HEK293 (cell line): Measurements from ENCODE around the gene CLTCL1.

ENCODE experiments used
- BCL11A ChIP-seq: fragments of 450-650 bp; formaldehyde crosslinking; IDR thresholded peaks from 2 replicates; pipeline ENCODE4 v1.5.1; 2016; ENCODE audit warnings: low read depth, missing biosample characterization, missing genetic modification characterization
- BCL11B ChIP-seq: fragments of 450-650 bp; formaldehyde crosslinking; IDR thresholded peaks from 2 replicates; pipeline ENCODE4 v1.5.1; 2016; ENCODE audit warnings: low read depth, missing biosample characterization, missing genetic modification characterization
- BCL6B ChIP-seq: fragments of 450-650 bp; formaldehyde crosslinking; IDR thresholded peaks from 2 replicates; pipeline ENCODE4 v1.5.1; 2017; ENCODE audit warnings: missing biosample characterization, missing genetic modification characterization
- FEZF1 ChIP-seq: fragments of 450-650 bp; formaldehyde crosslinking; IDR thresholded peaks from 2 replicates; pipeline ENCODE4 v1.5.1; 2016; ENCODE audit warnings: missing biosample characterization, missing genetic modification characterization
- GLIS1 ChIP-seq: fragments of 450-650 bp; formaldehyde crosslinking; IDR thresholded peaks from 2 replicates; pipeline ENCODE4 v1.5.1; 2016; ENCODE audit warnings: missing biosample characterization, missing genetic modification characterization
- GLIS2 ChIP-seq: fragments of 450-650 bp; formaldehyde crosslinking; IDR thresholded peaks from 2 replicates; pipeline ENCODE4 v1.5.1; 2016; ENCODE audit warnings: missing biosample characterization, missing genetic modification characterization
- HOXC10 ChIP-seq: sonication (generic); formaldehyde crosslinking; IDR thresholded peaks from 2 replicates; pipeline ENCODE4 v1.8.1; 2023; ENCODE audit warnings: mild to moderate bottlenecking, missing genetic modification reagents
- KLF10 ChIP-seq: fragments of 450-650 bp; IDR thresholded peaks from 2 replicates; pipeline ENCODE4 v1.5.1; 2018; ENCODE audit warnings: missing biosample characterization, mild to moderate bottlenecking, missing genetic modification characterization
- KLF17 ChIP-seq: fragments of 450-650 bp; formaldehyde crosslinking; IDR thresholded peaks from 2 replicates; pipeline ENCODE4 v1.5.1; 2016; ENCODE audit warnings: missing biosample characterization, missing genetic modification characterization
- MEIS1 ChIP-seq: sonication (generic); formaldehyde crosslinking; IDR thresholded peaks from 2 replicates; pipeline ENCODE4 v1.8.1; 2022; ENCODE audit warnings: missing genetic modification reagents, mild to moderate bottlenecking, borderline replicate concordance
- PBX3 ChIP-seq: sonication (generic); formaldehyde crosslinking; IDR thresholded peaks from 2 replicates; pipeline ENCODE4 v1.8.1; 2022; ENCODE audit warnings: mild to moderate bottlenecking, moderate library complexity, missing genetic modification reagents
- SP7 ChIP-seq: fragments of 450-650 bp; formaldehyde crosslinking; IDR thresholded peaks from 2 replicates; pipeline ENCODE4 v1.5.1; 2016; ENCODE audit warnings: missing biosample characterization, missing genetic modification characterization
- ZBTB10 ChIP-seq: fragments of 450-650 bp; formaldehyde crosslinking; IDR thresholded peaks from 2 replicates; pipeline ENCODE4 v1.5.1; 2016; ENCODE audit warnings: missing biosample characterization, missing genetic modification characterization
- ZEB2 ChIP-seq: fragments of 450-650 bp; formaldehyde crosslinking; IDR thresholded peaks from 2 replicates; pipeline ENCODE4 v1.5.1; 2016; ENCODE audit warnings: missing biosample characterization, missing genetic modification characterization
- ZNF138 ChIP-seq: fragments of 450-650 bp; formaldehyde crosslinking; IDR thresholded peaks from 2 replicates; pipeline ENCODE4 v1.5.1; 2016; ENCODE audit warnings: missing biosample characterization, missing genetic modification characterization, borderline replicate concordance
- ZNF16 ChIP-seq: fragments of 450-650 bp; formaldehyde crosslinking; IDR thresholded peaks from 2 replicates; pipeline ENCODE4 v1.5.1; 2016; ENCODE audit warnings: low read depth, missing biosample characterization, missing genetic modification characterization
- ZNF24 ChIP-seq: fragments of 450-650 bp; formaldehyde crosslinking; IDR thresholded peaks from 2 replicates; pipeline ENCODE4 v1.5.1; 2016; ENCODE audit warnings: missing biosample characterization, missing genetic modification characterization
- ZNF292 ChIP-seq: fragments of 450-650 bp; formaldehyde crosslinking; IDR thresholded peaks from 2 replicates; pipeline ENCODE4 v1.5.1; 2016; ENCODE audit warnings: low read depth, missing biosample characterization, missing genetic modification characterization, borderline replicate concordance
- ZNF302 ChIP-seq: fragments of 450-650 bp; formaldehyde crosslinking; IDR thresholded peaks from 2 replicates; pipeline ENCODE4 v1.5.1; 2016; ENCODE audit warnings: missing biosample characterization, missing genetic modification characterization, low read depth
- ZNF324 ChIP-seq: fragments of 450-650 bp; formaldehyde crosslinking; IDR thresholded peaks from 2 replicates; pipeline ENCODE4 v1.5.1; 2016; ENCODE audit warnings: missing biosample characterization, missing genetic modification characterization
- ZNF521 ChIP-seq: fragments of 450-650 bp; formaldehyde crosslinking; IDR thresholded peaks from 2 replicates; pipeline ENCODE4 v1.5.1; 2017; ENCODE audit warnings: missing biosample characterization, mild to moderate bottlenecking, missing genetic modification characterization
- ZNF558 ChIP-seq: fragments of 450-650 bp; formaldehyde crosslinking; IDR thresholded peaks from 2 replicates; pipeline ENCODE4 v1.5.1; 2016; ENCODE audit warnings: missing biosample characterization, missing genetic modification characterization
- ZNF654 ChIP-seq: fragments of 450-650 bp; formaldehyde crosslinking; IDR thresholded peaks from 2 replicates; pipeline ENCODE4 v1.5.1; 2016; ENCODE audit warnings: low read depth, missing biosample characterization, missing genetic modification characterization
- ZNF747 ChIP-seq: fragments of 450-650 bp; formaldehyde crosslinking; IDR thresholded peaks from 2 replicates; pipeline ENCODE4 v1.5.1; 2016; ENCODE audit warnings: missing biosample characterization, missing genetic modification characterization
- ZNF76 ChIP-seq: fragments of 450-650 bp; formaldehyde crosslinking; IDR thresholded peaks from 2 replicates; pipeline ENCODE4; 2016; ENCODE audit warnings: low read depth, missing biosample characterization, missing genetic modification characterization, borderline replicate concordance
- ZNF837 ChIP-seq: fragments of 450-650 bp; formaldehyde crosslinking; IDR thresholded peaks from 2 replicates; pipeline ENCODE4 v1.5.1; 2016; ENCODE audit warnings: missing biosample characterization, missing genetic modification characterization
- TF ChIP-seq, protein P1 (sequence below): fragments of 450-650 bp; formaldehyde crosslinking; IDR thresholded peaks from 2 replicates; pipeline ENCODE4 v1.5.1; 2016; ENCODE audit warnings: missing biosample characterization, missing genetic modification characterization
- TF ChIP-seq, protein P2 (sequence below): fragments of 450-650 bp; formaldehyde crosslinking; IDR thresholded peaks from 2 replicates; pipeline ENCODE4 v1.5.1; 2016; ENCODE audit warnings: missing biosample characterization, missing genetic modification characterization
- TF ChIP-seq, protein P3 (sequence below): fragments of 450-650 bp; formaldehyde crosslinking; IDR thresholded peaks from 2 replicates; pipeline ENCODE4 v1.5.0; 2017; ENCODE audit warnings: missing biosample characterization, missing genetic modification characterization, borderline replicate concordance

CLTCL1 gene

DNA sequence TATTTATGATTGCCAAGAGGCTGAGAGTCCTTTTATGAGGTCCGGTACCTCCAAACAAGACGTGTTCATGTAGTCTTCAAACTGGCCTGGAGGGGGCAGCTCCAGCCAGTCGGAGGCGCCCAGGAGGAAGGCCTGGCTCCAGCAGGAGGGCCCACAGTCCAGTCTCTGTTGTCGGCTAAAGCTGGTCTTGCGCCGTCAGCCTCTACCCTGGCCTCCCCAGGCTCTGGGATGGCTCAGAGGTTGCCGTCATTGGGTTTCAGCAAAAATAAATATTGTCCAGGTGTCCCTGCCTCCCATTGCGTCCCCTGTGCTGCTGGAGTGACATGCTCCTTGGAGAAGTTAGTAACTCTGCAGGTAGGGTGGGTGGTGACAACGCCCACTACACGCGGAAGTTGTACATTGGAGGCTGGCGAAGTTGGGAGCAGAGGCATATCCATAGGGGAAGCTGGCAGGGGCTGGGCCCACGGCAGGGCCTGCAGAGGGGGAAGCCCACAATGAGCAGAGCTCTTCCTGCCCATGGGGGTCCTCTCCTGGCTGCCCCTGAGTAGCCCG lies 111.9 kb downstream of the CLTCL1 start (continued):
- TF ChIP-seq ZBTB10 (tag by site-specific recombination): no peak
- no peak for TF ChIP-seq ZNF521 (tag by site-specific recombination)
- TF ChIP-seq ZNF558: no peak
- no peak for TF ChIP-seq BCL11A (tag by site-specific recombination)
- TF ChIP-seq ZNF302: no peak
- TF ChIP-seq ZNF324 (tag by site-specific recombination): no peak
- no peak for TF ChIP-seq ZNF138 (tag by site-specific recombination)
- no peak; the same call in 1 of the 2 replicates for TF ChIP-seq KLF10 (tag by site-specific recombination)
- TF ChIP-seq ZNF24 (tag by site-specific recombination): no peak
- TF ChIP-seq PBX3 (CRISPR knock-in tag): no peak; the same call in 1 of the 2 replicates
- TF ChIP-seq ZNF16 (tag by site-specific recombination): no peak
- peak; percentile 69 for TF ChIP-seq ZNF654 (tag by site-specific recombination)
- TF ChIP-seq ZNF76 (tag by site-specific recombination): no peak
- no peak for TF ChIP-seq ZNF747 (tag by site-specific recombination)
- TF ChIP-seq FEZF1: no peak
- TF ChIP-seq, protein P1, sequence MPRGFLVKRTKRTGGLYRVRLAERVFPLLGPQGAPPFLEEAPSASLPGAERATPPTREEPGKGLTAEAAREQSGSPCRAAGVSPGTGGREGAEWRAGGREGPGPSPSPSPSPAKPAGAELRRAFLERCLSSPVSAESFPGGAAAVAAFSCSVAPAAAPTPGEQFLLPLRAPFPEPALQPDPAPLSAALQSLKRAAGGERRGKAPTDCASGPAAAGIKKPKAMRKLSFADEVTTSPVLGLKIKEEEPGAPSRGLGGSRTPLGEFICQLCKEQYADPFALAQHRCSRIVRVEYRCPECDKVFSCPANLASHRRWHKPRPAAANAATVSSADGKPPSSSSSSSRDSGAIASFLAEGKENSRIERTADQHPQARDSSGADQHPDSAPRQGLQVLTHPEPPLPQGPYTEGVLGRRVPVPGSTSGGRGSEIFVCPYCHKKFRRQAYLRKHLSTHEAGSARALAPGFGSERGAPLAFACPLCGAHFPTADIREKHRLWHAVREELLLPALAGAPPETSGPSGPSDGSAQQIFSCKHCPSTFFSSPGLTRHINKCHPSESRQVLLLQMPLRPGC (tag by site-specific recombination): no peak
- TF ChIP-seq, protein P2, sequence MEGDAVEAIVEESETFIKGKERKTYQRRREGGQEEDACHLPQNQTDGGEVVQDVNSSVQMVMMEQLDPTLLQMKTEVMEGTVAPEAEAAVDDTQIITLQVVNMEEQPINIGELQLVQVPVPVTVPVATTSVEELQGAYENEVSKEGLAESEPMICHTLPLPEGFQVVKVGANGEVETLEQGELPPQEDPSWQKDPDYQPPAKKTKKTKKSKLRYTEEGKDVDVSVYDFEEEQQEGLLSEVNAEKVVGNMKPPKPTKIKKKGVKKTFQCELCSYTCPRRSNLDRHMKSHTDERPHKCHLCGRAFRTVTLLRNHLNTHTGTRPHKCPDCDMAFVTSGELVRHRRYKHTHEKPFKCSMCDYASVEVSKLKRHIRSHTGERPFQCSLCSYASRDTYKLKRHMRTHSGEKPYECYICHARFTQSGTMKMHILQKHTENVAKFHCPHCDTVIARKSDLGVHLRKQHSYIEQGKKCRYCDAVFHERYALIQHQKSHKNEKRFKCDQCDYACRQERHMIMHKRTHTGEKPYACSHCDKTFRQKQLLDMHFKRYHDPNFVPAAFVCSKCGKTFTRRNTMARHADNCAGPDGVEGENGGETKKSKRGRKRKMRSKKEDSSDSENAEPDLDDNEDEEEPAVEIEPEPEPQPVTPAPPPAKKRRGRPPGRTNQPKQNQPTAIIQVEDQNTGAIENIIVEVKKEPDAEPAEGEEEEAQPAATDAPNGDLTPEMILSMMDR (tag by site-specific recombination): peak; percentile 76
- 0 out of 2 replicates have a peak, but pooled peaks have one; percentile 6 for TF ChIP-seq GLIS1
- no peak; the same call in 1 of the 2 replicates for TF ChIP-seq GLIS2
- no peak for TF ChIP-seq HOXC10
- no peak for TF ChIP-seq MEIS1 (CRISPR knock-in tag)
- no peak for TF ChIP-seq BCL6B (tag by site-specific recombination)
- TF ChIP-seq KLF17 (tag by site-specific recombination): no peak
- no peak for TF ChIP-seq ZNF837 (tag by site-specific recombination)
- TF ChIP-seq, protein P3, sequence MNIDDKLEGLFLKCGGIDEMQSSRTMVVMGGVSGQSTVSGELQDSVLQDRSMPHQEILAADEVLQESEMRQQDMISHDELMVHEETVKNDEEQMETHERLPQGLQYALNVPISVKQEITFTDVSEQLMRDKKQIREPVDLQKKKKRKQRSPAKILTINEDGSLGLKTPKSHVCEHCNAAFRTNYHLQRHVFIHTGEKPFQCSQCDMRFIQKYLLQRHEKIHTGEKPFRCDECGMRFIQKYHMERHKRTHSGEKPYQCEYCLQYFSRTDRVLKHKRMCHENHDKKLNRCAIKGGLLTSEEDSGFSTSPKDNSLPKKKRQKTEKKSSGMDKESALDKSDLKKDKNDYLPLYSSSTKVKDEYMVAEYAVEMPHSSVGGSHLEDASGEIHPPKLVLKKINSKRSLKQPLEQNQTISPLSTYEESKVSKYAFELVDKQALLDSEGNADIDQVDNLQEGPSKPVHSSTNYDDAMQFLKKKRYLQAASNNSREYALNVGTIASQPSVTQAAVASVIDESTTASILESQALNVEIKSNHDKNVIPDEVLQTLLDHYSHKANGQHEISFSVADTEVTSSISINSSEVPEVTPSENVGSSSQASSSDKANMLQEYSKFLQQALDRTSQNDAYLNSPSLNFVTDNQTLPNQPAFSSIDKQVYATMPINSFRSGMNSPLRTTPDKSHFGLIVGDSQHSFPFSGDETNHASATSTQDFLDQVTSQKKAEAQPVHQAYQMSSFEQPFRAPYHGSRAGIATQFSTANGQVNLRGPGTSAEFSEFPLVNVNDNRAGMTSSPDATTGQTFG (tag by site-specific recombination): no peak
- TF ChIP-seq SP7 (tag by site-specific recombination): no peak
- no peak for TF ChIP-seq ZNF292 (tag by site-specific recombination)
- 0 out of 2 replicates have a peak, but pooled peaks have one; percentile 7 for TF ChIP-seq BCL11B (tag by site-specific recombination)
- no peak for TF ChIP-seq ZEB2
